ENCODE data around the gene PAPPA.

PAPPA gene

GRCh38 chr9:116152390-116152789 is 1.2 kb upstream of the PAPPA start:
- no peak for DNase-seq

- DNase-seq = no peak
Observed at GRCh38 chr9:116152941-116153764, 438 bp upstream of the PAPPA start.

DNA sequence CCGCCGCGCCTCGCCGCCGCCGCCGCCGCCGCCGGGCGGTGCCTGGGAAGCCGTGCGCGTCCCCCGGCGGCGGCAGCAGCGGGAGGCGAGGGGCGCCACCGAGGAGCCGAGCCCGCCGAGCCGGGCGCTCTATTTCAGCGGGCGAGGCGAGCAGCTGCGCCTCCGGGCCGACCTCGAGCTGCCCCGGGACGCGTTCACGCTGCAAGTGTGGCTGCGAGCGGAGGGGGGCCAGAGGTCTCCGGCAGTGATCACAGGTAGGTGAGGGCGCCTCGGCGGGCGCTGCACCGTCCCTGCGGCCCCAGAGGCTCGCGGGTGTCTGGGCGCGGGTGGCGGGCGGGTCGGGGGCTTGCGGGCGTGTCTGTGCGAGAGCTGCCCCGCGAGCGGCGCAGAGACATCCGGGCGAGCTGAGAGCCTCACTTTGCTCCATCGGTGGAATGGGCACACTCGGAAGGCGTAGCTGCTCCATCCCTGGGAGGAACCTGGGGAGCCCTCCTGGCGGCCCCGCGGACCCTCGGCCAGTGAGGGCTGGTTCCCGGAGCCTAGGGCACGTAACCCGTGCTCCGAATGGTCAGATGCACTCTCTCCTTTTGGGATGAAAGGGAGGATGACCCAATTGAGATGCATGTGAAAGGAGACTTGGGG is 864 bp downstream of the PAPPA start:
- DNase-seq = no peak

GRCh38 chr9:116154976-116155697 is 1.5 kb downstream of the PAPPA start:
- no peak for DNase-seq

DNA sequence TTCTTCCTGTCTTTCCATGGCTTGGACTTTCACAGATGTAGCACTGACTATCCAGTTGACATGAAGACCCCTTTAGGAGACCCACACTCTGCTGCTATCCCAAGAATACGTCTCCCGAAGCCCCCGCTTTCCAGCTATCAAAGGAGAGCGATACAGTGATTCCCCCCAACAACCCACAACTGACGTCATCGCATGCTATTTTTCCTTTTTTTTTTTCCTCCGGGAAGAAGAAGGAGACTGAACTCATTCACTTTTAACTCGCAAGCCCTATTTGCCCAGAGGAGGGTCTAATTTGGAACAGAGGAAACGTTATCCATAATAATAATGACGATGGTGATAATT is 2.1 kb downstream of the PAPPA start:
- no peak for DNase-seq

DNA sequence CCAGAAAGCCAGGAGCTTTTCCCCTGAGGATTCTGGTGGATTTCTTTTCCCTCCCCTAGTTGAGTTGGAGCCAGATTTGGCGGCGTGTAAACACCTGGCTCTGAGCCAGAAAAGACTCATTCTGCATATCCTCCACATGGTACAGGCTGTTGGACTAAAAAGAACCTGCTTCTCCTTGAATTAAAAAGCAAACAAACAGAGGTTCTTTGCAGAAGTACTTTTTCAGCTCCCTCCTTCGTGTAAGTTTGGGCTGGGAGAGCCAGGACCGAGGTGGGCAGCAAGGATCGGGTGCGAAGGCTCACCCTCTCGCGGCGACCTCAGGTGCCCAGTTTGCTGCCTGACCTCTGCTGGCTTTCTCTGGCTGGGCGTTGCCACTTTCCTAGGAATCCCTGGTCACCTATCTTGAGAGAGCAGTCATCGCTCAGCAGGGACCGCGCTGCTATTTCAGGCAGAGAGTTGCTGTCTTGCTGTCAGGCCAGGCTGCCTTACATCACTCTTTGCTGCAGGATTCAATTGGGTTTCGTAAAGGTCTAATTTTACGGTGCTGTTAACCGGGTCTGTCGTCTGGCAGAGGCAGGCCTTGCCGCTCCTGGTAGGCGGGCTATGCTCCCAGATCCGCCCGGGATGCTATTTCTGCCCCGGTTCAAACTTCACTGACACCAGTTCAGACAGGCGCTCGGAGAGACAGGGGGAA is 3.2 kb downstream of the PAPPA start:
- no peak for DNase-seq

- no peak for DNase-seq
Observed at GRCh38 chr9:116157436-116158138, 4.0 kb downstream of the PAPPA start.

GRCh38 chr9:116160676-116161571 is 7.3 kb downstream of the PAPPA start:
- no peak for DNase-seq

GRCh38 chr9:116162241-116162781 is 8.7 kb downstream of the PAPPA start:
- no peak for DNase-seq

GRCh38 chr9:116163293-116164055 is 9.9 kb downstream of the PAPPA start:
- DNase-seq = no peak

GRCh38 chr9:116165912-116166311 is 12.3 kb downstream of the PAPPA start:
- no peak for DNase-seq

DNA sequence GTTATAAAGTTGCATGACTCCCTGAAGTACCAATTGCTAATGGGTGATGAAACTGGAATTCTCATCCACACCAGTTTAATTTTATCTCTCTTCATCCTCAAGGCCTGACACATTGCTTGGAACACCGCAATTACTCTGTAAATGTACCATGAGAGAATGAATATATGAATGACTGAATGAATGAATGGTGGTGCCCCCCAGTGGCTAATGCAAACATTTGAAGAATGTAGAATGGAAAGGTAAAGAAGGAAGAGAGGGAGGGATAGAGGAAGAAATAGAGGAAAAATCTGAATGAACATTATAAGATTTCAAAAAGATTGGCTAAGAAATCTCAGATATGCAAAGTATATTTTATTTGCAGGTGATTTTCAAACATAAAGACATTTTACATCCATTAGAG is 13.1 kb downstream of the PAPPA start:
- DNase-seq = no peak

- DNase-seq = no peak
Observed at GRCh38 chr9:116168231-116168630, 14.6 kb downstream of the PAPPA start.

- DNase-seq = no peak
Observed at GRCh38 chr9:116172216-116172615, 18.6 kb downstream of the PAPPA start.

DNA sequence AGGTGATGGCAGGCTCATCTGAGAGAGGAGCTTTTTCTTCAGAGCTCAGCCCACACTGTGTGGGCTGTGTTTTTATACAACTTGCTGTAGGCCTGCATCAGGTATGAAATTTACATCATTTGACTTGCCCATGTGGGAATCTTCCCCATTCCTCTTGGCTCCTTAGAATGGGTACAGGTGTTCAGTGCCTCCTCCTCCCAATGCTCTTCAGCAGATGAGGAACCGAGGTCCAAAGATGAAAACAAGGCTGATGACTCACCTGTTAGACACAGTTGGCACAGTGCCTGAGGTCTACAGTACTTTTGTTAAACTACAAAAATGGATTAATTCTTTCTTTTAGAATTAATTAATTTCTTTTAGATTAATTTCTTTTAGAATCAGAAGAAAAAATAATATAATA is 20.8 kb downstream of the PAPPA start:
- DNase-seq = no peak

DNA sequence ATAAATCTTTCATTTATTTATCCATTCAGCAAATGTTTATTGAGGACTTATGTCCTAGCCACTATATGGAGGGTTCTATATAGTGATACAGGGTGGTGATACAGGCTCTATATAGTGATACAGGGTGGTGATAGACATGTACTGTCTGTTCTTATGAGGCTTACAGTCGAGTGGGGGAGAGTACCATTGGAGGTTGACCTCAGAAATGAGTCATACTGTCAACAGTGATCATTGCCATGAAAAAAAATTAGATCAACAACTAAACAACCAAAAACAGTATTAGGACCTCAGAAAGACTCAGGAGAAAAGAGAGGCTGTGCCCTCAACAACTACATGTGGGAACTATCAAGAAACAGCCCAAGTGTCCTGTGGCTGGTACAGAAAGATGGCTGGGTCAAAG is 22.0 kb downstream of the PAPPA start:
- DNase-seq = no peak

DNA sequence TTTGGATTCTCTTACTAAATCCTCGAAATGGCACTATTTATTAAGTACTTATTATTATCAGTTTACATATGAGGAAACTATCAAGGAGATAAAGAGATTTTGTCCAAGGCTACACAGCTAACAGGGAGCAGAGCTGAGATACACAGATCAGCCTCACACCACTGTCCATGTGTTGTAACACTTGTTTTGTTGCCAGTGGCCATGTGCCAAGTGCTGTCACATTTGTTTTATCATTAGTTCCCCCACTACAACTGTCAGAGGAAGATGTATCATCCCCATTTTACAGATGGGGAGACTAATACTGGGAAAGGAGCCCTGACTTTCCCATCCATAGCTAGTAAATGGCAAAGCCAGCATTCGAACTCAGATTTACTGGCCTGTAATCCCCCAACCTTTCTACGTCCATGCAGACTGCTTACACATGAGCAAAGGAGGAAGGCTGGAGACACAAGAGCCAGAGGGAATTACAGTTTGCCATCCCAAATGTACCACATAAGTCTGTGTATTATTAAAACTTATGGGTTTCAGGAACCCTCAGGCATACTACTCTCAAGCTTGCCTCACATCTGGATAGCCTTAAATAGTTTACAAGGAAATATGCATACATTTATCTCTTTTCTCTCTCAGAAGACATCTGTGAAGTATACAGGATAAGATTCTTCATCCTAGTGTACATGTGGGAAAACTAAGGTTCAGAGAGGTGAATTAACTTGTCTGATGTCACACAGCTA is 25.1 kb downstream of the PAPPA start:
- DNase-seq = no peak

GRCh38 chr9:116179568-116179967 is 26.0 kb downstream of the PAPPA start:
- DNase-seq = no peak

DNA sequence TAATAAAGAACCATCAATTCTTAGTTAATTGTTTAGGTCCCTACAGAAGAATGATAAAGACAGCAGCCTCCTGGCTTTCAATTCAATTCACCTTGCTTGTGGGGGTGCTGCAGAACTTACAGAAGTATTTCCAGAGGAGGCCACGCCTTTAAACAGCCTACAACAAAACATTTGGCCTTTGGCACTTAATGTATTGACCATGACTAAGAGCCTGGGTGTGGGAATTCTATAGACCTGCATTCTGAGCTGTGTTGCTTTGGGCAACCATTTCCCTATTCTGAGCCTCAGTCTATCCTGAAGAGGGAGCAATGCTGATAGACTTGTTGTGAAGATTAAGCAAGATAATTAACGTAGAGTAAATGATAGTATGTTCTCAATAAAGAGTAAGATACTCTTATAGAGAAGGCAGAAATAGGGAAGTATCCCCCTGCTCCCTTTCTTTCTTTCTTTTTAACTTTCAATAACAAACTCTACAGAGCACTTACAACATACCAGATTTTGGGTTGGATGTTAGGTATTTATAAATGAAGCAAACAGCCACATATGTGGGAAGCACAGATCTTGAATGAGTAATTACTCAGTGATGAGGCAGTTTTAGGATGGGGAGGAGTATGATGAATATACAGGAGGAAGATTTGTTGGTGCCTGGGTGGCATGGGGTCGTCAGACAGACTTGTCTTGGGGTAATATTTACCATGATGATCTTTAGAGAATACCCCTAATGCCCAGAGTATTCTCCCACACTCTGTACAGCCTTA is 28.4 kb downstream of the PAPPA start:
- no peak for DNase-seq
